Colonic mucosa (tissue), 4 donors: ENCODE measurements around the gene MMAA. TPM values are rescaled to one million over a fixed set of nuclear protein-coding genes. Genes with fewer than 3 reads are reported as not detected.

Source experiments
- DNase-seq: peaks from one replicate; pipeline ENCODE4 v3.0.0-alpha.2; 2020
- H3K27ac ChIP-seq: fragments of 200-600 bp; one replicate; pipeline ENCODE4 v1.8.0; 2021
- H3K27me3 ChIP-seq: fragments of 200-600 bp; one replicate; pipeline ENCODE4 v1.8.0; 2021
- H3K36me3 ChIP-seq: fragments of 200-600 bp; one replicate; pipeline ENCODE4 v1.8.0; 2021
- H3K4me1 ChIP-seq: fragments of 200-600 bp; one replicate; pipeline ENCODE4 v1.8.0; 2021; ENCODE audit warnings: mild to moderate bottlenecking
- H3K4me3 ChIP-seq: fragments of 200-600 bp; one replicate; pipeline ENCODE4 v1.8.0; 2021
- H3K9ac ChIP-seq, 2 donors: one replicate each; pipeline ENCODE4 v1.7.0; 2013; ENCODE audit warnings: control low read depth in 2 of 2, low read depth in 2 of 2, low read length in 2 of 2
- H3K9me3 ChIP-seq: fragments of 200-600 bp; one replicate; pipeline ENCODE4 v1.8.0; 2021
- CTCF ChIP-seq: fragments of 200-600 bp; IDR thresholded peaks from one replicate; pipeline ENCODE4 v1.8.0; 2022; ENCODE audit warnings: antibody characterized with exemption, mild to moderate bottlenecking
- intact Hi-C: fragments of 100-400 bp; cut with DNase I; formaldehyde crosslinking; loops from one replicate; pipeline ENCODE4 v1.14.1; 2022
- total RNA-seq, 2 donors: library from RNA; stranded (reverse); fragmentation: NEBNext Ultra II Directional in 1 of 2; extraction: Animal tissue kit (Norgen Biotek cat#: 25700) in 1 of 2; gene quantifications; one replicate each; pipeline ENCODE4 v1.2.1, GENCODE V29; 2021
- donor health status: healthy.
- donor health status: DM: no; HTN: no; CAD: no.
- donor health status: DM: no; HTN: no; CAD: no.

MMAA gene
- total RNA-seq, 2 donors from 2014 or later: 18.1 to 20.3 TPM

DNA sequence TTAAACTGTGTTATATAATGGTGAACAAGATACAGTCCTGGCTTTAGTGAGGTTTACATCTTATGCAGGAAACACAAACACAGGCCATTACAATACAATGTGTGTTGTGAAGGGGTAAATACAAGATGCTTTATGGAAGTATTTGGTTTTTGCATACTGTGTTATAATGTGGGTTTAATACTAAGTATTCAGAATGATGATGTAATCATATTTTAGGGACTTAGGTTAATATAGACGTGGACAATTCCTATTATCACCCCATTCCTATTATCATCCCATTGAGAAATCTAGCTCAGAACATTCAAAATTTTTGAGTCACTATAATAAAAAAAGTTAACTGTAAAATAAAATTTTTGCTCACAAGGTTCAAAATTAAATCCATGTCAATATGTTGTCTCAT, 24.1 kb downstream of the MMAA start:
- no peak overlapping the region for H3K9ac ChIP-seq
- intact Hi-C loops: no loop called here

DNA sequence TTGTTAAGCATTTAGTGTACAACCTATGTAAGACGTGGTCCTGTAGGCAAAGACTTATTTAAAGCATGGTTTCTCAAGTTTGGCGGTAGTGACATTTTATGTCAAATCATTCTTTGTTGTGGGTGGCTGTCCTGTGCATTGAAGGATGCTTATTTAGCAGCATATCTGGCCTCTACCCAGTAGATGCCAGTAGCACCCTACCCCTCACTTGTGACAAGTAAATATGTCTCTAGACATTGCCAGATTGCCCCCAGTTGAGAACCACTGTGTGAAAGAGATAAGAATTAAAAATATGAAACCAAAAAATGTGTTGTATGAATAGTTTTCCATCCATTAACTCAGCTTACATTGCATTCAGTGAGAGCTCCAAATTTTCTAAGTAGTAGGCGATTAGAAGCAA, 25.5 kb downstream of the MMAA start:
- Histone ChIP-seq H3K27me3 (no peaks in the 10 kb centered on the region), H3K9ac (no peak overlapping the region), H3K4me1 (no peaks in the 10 kb centered on the region), H3K9me3 (no peaks in the 10 kb centered on the region), H3K27ac (no peak overlapping the region), H3K4me3 (no peak overlapping the region), H3K36me3 (no peaks in the 10 kb centered on the region)
- DNase-seq: no peak
- TF ChIP-seq CTCF: no peak
- intact Hi-C loops: no loop called here

More for the DNA sequence above, 24.1 kb downstream of the MMAA start:
- no peak overlapping the region for H3K27ac ChIP-seq
- H3K9me3 ChIP-seq: no peaks in the 10 kb centered on the region
- H3K4me1 ChIP-seq: no peaks in the 10 kb centered on the region
- no peaks in the 10 kb centered on the region for H3K27me3 ChIP-seq
- TF ChIP-seq CTCF: no peak
- no peak overlapping the region for H3K4me3 ChIP-seq
- no peak for DNase-seq
- no peaks in the 10 kb centered on the region for H3K36me3 ChIP-seq

DNA sequence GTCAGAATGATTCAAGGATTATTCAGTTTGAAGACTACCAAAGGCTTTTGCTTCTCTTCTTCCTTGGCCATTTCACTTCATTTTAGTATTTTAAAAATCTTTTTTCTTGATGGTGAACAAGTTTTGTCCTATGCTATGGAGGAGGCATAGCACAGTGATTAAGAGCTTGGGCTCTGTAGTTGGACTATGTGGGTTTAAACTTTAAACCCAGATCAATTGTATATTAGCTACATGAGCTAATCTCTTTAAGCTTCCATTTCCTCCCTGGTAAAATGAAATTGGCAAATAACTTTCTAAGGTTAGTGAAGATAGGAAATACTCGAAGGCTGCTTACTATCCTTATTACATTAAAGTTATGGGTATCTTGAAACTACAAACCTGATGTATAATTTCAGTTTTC, 37.0 kb downstream of the MMAA start:
- Histone ChIP-seq H3K4me3 (no peak overlapping the region), H3K4me1 (no peaks in the 10 kb centered on the region), H3K27me3 (no peaks in the 10 kb centered on the region), H3K36me3 (peaks cover 8% of the 10 kb centered on the region), H3K9ac (no peak overlapping the region), H3K27ac (no peak overlapping the region), H3K9me3 (no peaks in the 10 kb centered on the region)
- no peak for TF ChIP-seq CTCF
- no peak for DNase-seq
- intact Hi-C loops: no loop called here

- Histone ChIP-seq H3K27ac (no peak overlapping the region), H3K9ac (no peak overlapping the region), H3K4me3 (no peak overlapping the region), H3K9me3 (no peaks in the 10 kb centered on the region), H3K36me3 (no peaks in the 10 kb centered on the region), H3K27me3 (no peaks in the 10 kb centered on the region), H3K4me1 (no peaks in the 10 kb centered on the region)
- intact Hi-C loops: no loop called here
- no peak for DNase-seq
- TF ChIP-seq CTCF: no peak
These were observed 40.9 kb downstream of the MMAA start for GRCh38 chr4:145660064-145660463.

DNA sequence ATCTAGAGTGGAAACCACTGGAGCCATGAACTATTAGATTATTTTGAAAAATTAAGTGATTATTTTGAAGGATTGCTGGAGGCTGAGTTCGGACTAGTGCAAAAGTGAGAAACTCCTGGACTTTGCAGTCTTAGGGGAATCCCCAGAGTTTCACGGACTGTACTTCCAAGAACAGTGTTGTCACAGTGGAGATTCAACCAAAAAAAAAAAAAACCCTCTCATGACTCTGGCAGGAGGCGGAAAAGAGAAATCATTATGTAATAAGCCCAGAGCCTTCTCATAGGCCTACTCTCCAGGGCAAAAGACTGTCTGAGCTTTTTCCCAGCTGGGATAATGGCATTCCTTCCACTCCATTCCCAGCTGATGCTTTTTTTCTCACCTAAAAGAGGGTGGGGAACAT, 44.0 kb downstream of the MMAA start:
- DNase-seq: no peak
- H3K27me3 ChIP-seq: no peaks in the 10 kb centered on the region
- no peak for TF ChIP-seq CTCF
- no peak overlapping the region for H3K4me3 ChIP-seq
- intact Hi-C loops: no loop called here
- no peaks in the 10 kb centered on the region for H3K36me3 ChIP-seq
- no peaks in the 10 kb centered on the region for H3K9me3 ChIP-seq
- H3K4me1 ChIP-seq: no peaks in the 10 kb centered on the region
- no peak overlapping the region for H3K9ac ChIP-seq
- H3K27ac ChIP-seq: no peak overlapping the region

DNA sequence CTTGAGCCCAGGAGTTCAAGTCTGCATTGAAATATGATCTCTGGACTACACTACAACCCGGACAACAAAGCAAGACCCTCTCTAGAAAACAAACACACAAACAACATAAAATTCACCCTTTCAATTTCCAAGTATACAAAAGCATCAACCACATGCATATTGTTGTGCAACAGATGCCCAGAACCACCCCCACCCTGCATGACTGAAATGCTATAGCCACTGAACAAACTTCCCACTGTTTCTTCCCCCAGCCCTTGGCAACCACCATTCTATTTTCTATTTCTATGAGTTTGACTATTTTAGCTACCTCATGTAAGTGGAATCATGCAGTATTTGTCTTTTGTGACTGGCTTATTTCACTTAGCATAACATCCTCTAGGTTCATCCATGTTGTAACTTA, 46.6 kb downstream of the MMAA start:
- Histone ChIP-seq H3K27ac (no peak overlapping the region), H3K4me1 (no peaks in the 10 kb centered on the region), H3K9me3 (no peaks in the 10 kb centered on the region), H3K9ac (no peak overlapping the region), H3K4me3 (no peak overlapping the region), H3K36me3 (no peaks in the 10 kb centered on the region), H3K27me3 (no peaks in the 10 kb centered on the region)
- no peak for TF ChIP-seq CTCF
- no peak for DNase-seq
- intact Hi-C loops: no loop called here
